GM19397 (cell line): Measurements from ENCODE around the gene MT1X.
"Not testable (repeated sequence)": the region's sequence is repeated elsewhere in the genome, so short reads cannot be mapped to it uniquely, and the experiment has no call there.

Experiments used
- ATAC-seq: cut with Tn5 transposase; IDR thresholded peaks from one replicate; pipeline ENCODE4 v1.9.1; 2021; ENCODE audit warnings: mild to moderate bottlenecking, moderate library complexity; ENCODE audit not compliant: unreplicated experiment

Gene MT1X

DNA sequence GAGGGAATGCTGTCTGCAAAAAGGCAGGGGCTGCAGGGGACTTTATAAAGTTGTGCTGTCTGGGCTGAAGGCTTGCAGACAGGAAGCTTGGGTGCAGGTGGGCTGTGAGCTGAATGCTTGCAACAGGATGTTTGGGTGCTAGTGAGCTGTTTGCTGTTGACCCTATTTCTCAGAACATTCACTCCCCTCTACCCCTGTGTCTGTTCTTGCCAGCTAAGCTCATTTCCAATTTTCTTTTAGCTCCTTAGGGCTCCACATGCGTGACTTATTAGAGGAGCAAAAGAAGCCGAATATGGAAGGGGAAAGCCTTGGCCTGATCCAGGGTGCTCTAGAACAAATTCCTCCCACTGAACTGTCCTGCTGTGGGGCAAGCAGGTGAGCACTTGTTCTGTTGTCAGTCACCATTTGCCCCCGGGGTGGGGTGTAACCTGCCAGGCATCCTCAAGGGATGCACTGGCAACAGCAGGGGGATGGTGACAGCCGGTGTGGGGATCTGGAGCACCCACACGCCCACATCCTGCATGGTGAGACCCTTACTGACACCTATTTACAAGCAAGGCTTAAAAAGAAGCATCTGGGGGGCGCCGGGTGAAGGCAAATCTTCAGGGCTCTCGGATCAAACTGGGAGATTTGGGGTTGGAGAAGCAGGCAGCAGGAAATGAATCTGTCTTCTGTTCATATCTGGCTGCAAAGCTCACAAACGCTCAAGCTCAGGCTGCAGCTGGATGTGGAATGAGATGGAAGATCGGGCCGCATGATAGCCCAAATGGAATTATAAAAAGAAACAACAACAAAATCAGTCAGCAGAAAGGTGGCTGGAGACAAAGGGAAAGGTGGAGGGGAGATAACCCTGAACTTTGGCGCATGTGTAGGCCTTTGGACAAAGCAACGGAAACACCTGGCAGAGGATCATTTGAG lies 26.5 kb downstream of the MT1X start:
- no peak for ATAC-seq

DNA sequence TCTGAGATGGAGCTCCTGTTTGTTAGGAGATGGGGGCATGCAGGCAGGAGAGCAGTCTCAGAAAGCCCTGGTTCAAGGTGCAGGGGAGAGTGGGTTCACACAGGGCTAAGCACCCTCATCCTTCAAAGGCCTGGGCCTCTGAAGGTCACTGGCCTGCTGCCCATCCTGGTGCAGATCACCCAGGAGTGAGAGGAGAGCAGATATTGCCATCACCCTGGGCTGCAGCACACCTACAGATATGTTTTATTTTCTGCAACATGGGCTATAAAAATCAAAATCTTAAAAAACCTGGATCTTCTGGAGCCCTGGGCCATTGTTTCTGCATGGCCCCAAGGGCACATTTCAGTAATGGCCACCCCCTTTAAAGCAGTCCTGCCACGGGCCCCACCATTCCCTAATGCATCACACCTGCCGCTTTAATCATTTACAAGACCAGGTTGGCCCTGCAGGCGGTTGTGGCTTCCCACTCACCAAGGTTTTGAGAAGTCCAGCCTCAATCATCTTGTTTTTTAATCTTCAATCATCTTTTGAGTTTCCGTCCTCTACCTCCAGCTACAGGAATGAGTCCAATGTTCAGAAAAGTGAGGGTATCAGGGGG lies 27.3 kb downstream of the MT1X start:
- ATAC-seq = no peak

DNA sequence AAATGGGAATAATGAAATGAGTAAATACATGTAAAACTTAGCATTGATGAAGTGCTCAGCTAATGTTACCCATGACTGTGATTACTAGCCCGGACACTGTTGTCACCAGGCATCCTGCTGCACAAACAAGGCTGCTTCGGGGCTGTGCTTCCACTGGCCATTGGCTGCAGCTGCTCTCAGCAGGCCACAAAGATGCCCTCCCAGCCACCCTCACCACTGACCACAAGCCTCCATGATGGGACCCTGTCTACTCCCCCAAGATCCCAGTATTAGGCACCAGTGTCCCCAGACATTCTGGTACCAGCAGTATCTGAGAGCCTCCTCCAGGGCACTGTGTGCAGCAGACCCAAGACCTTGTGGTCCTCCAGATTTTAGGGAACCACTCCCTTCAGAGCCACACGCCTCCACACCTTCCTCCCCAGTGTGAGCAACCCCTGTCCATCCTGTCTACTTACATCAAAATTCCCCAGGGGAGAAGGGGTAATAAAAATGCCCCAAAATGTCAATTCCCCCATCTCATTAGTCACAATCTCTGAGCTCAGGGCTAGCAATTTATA lies 28.0 kb downstream of the MT1X start:
- no peak for ATAC-seq

GRCh38 chr16:56711862-56712261 lies 29.6 kb downstream of the MT1X start:
- no peak for ATAC-seq

- ATAC-seq = no peak
Observed at GRCh38 chr16:56713794-56714193, 31.5 kb downstream of the MT1X start.

DNA sequence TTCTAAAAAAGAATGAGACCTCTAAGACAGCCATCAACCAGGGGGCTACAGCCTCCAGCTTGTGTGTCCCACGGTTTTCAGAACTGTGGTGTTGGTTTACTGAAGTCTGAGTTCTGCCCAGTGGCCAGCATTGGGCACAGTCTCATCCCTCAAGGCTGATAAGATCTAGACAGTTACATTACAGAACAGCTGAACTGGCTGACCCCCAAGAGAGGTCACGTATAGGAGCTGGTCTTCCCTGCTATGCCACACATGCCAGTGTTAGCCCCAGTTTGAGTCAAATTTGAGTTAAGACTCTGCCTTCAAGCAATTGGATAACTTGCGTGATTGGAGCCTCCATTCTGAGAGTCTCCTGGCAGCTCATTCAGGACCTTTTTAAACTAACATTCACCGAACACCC lies 32.9 kb downstream of the MT1X start:
- no peak for ATAC-seq

GRCh38 chr16:56716761-56717160 lies 34.5 kb downstream of the MT1X start:
- ATAC-seq = no peak

DNA sequence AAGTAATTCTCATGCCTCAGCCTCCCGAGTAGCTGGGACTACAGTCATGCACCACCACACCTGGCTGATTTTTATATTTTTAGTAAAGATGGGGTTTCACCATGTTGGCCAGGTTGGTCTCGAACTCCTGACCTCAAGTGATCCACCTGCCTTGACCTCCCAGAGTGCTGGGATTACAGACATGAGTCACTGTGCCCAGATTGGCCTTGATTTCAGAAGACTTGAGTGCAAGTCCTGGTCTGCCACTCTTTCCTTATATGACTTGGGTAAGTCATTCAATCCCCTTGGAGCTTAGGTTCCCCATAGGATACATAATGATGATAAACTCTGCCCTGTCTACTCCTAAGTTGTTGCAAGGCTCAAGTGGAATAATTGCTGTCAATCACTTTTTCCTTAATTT lies 35.3 kb downstream of the MT1X start:
- not testable (repeated sequence) for ATAC-seq

DNA sequence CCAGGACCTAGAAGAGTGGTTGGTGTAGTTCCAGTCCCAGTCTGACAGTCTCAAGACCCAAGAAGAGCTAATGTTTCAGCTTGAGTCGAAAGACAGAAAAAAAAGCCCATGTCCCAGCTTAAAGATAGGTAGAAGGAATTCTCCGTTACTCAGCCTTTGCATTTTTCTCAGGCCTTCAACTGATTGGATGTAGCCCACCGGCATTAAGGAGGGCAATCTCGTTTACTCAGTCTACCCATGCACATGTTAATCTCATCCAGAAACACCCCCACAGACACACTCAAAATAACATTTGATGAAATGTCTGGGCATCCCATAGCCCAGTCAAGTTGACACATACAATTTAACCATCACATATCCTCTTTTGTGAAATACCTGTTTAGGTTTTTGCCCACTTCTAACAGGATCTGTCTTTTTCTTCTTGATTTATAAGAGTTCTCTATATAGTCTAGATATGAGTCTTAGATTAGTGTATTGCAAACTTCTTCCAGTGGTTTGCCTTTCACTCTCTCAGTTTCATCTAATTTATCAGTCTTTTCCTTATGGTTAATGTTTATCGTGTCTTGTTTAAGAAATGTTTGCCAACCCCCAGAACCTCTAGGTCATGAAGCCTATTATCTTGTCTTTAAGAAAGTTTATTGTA lies 40.1 kb downstream of the MT1X start:
- no peak for ATAC-seq

DNA sequence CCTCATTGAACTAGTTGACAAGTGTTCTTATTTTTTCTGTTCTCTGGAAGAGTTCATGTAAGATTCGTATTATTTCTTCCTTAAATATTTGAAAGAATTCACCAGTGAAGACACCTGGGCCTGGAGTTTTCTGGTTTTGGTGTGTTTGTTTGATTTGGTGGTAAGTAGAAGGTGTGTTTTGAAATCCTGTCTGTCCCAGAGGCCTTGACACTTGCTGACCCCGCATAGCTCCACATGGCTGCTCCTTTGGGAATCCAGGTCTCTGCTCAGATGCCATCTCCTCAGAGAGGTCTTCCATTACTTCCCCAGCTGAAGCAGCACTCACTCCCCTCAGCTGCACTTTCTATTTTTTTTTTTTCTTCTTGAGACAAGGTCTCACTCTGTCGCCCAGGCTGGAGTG lies 41.9 kb downstream of the MT1X start:
- no peak for ATAC-seq

GRCh38 chr16:56726283-56726682 lies 44.0 kb downstream of the MT1X start:
- no peak for ATAC-seq

- no peak for ATAC-seq
Observed at GRCh38 chr16:56726926-56727325, 44.7 kb downstream of the MT1X start.

GRCh38 chr16:56728027-56728426 lies 45.8 kb downstream of the MT1X start:
- ATAC-seq = no peak

DNA sequence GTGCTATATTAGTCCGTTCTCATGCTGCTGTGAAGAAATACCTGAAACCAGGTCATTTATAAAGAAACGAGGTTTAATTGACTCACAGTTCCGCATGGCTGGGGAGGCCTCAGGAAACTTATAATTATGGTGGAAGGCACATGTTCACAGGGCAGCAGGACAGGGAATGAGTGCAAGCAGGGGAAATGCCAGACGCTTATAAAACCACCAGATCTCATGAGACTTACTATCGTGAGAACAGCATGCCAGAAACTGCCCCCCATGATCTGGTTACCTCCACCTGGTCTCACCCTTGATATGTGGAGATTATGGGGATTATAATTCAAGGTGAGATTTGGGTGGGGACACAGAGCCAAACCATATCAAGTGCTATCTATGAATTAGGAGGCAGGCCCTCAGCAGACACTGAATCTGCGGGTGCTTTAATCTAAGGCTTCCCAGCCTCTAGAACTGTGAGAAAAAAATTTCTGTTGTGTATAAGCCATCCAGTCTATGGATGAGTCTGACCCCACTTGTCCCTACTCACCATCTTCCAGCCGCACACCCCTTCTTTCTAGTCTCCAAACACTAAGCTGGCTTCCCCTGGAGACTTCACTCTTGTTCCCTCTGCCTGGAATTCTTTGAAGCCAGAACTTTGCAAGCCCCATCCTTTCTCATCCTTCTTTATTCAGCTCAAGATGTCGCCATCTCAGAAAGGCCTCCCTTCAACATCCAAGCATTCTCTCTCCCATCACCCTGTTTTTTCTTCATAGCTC lies 46.9 kb downstream of the MT1X start:
- no peak for ATAC-seq

DNA sequence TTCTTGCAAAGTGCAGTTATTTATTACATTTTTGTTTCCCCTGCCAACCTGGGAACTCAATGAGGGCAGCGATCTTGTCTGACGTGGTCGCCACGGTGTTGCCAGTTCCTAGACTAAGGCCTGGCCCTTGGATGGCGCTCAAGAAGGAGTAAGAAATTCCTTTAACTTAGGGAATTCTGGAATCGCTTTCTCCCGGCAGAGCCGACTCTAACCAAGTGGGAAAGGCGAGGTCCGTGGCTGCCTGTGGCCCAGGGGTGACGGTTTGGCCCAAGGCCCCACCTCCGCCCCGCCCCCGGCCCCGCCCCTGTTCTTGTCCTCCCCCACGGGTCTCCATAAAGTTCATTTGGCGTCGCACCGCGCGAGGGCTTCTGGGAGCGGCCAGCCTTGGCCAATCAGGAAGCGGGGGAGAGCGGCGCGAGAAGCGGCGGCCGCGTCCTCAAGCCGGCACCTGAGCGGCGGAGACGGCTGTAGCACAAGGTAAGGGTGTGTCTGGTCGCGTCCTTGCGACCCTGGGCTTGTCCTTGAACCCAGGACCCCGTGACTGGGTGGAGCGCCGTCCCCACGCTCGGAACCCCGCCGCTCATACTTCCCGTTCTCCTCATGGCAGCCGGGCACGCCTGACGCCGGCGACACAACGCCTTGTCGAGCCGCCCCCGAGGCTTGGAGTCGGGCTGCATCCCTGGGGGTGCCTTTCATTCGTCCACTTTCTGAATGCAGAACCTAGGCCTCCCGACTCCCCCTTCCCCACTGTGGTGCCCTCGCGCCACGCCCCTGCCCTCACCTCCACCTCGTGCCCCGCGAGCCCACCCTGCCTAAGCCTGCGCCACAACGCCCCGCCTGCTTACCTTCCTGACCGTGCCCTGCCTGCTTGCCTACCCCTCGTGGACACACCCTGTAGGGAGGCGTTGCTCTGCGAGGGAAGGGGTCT lies 47.7 kb downstream of the MT1X start, which contains the start of gene NUP93:
Gene NUP93 (plus strand): TSS at position 395 of the 928 bp plus-strand sequence. CDS start 18,119 bp downstream, outside the sequence.
- ATAC-seq = peak; percentile 82

GRCh38 chr16:56732366-56732765 lies 50.1 kb downstream of the MT1X start:
- peak; percentile 45 for ATAC-seq

DNA sequence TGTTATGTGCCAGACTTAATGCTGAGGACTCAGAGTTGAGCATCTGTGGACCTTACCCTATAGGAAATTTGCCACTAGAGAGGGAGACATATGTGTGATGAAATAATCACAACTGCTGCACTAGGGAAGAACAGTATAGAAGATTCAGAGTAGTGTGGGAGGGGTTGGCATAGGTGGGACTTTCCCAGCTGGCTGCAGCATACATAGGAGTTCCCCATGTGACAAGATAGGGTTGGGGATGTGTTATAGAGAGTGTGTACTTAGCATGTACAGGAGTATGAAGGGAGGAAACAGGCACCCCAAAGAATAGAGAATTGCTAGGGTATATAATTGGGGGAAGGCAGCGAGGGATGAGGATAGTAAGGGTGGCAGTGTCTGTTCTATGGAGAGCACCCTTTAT lies 50.6 kb downstream of the MT1X start:
- ATAC-seq = peak; percentile 32
